ENCODE measurements around the gene CEP112. TPM values are rescaled to one million over a fixed set of nuclear protein-coding genes. Genes with fewer than 3 reads are reported as not detected.

Gene CEP112
- total and polyA plus RNA-seq, 2 of the 13 experiments (the other 11 are each of a cell fraction or from before 2014, with no cell fraction given) = 1.2 to 3.4 TPM

GRCh38 chr17:66150708-66151107, 41.2 kb downstream of the CEP112 start:
- H2AFZ ChIP-seq (ENCODE audit: low read length) = no peak overlapping the region
- DNase-seq (ENCODE audit: low spot score) = no peak
- H4K20me1 ChIP-seq (ENCODE audit: insufficient read depth, low read length) = no peaks in the 10 kb centered on the region
- no peaks in the 10 kb centered on the region for H3K27me3 ChIP-seq (ENCODE audit: control insufficient read depth in 1 of 2, insufficient read depth in 2 of 2, low read length in 2 of 2)
- no peak overlapping the region for H3K4me3 ChIP-seq (replicated peaks in 1 of 3; ENCODE audit: insufficient read depth in 1 of 3, low read depth in 2 of 3, low read length in 3 of 3)
- no peak for ATAC-seq
- TF ChIP-seq ZNF512B (CRISPR knock-in tag; IDR thresholded peaks at IDR 0.05; ENCODE audit: borderline replicate concordance) (no peak), HMGXB4 (CRISPR knock-in tag; IDR thresholded peaks at IDR 0.05; ENCODE audit: borderline replicate concordance in 1 of 2, low read depth in 1 of 2) (no peak), SP1 (IDR thresholded peaks at IDR 0.05) (no peak), SP1 (CRISPR knock-in tag; IDR thresholded peaks at IDR 0.05) (no peak), PRDM15 (CRISPR knock-in tag; IDR thresholded peaks at IDR 0.05) (no peak), ATF7 (IDR thresholded peaks at IDR 0.05) (peak; percentile 66), ATF7 (CRISPR knock-in tag; IDR thresholded peaks at IDR 0.05) (no peak)
- no peaks in the 10 kb centered on the region for H3K4me1 ChIP-seq (ENCODE audit: insufficient read depth, low read length)
- in situ Hi-C loops (cut with HindIII; ENCODE audit: extremely low pct_ligation_motif_present, low pct_unique_long_range_greater_than_20kb) = loop anchor here (25.0 kb wide), 2 partner anchors 613 to 763 kb away; no protein-coding TSS in a partner anchor
- H3K4me2 ChIP-seq (ENCODE audit: low read depth, low read length) = no peak overlapping the region
- CTCF ChIA-PET (ENCODE audit: low intra/inter-chr PET ratio, low total read pairs) = no interaction called here
- POLR2A ChIA-PET = no interaction called here
- H3K27ac ChIP-seq (ENCODE audit: extremely low read length, insufficient read depth, low read length) = no peak overlapping the region
- no peak for FAIRE-seq
- BruUV-seq (replicated peaks) = no TSS peak
- H3K9ac ChIP-seq (ENCODE audit: insufficient read depth, low read depth, low read length) = no peak overlapping the region
- intact Hi-C loops (cut with micrococcal nuclease; ENCODE audit: unreplicated experiment) = no loop called here
- no peaks in the 10 kb centered on the region for H3K79me2 ChIP-seq (ENCODE audit: insufficient read depth, low read length)
- no peaks in the 10 kb centered on the region for H3K9me3 ChIP-seq (ENCODE audit: low read length)
- H3K36me3 ChIP-seq (replicated peaks in 1 of 2; ENCODE audit: control insufficient read depth in 1 of 2, insufficient read depth in 2 of 2, low read length in 2 of 2) = no peaks in the 10 kb centered on the region

Measured in HepG2 (cell line).